Measurements from ENCODE around the gene DCN.

The DCN gene

GRCh38 chr12:91129662-91130362, 52.8 kb downstream of the DCN start:
- Mint-ChIP-seq H3K27ac (no peak overlapping the region), H3K4me1 (no peaks in the 10 kb centered on the region), H3K9me3 (no peaks in the 10 kb centered on the region), H3K27me3 (no peaks in the 10 kb centered on the region), H3K4me3 (no peak overlapping the region)
- DNase-seq: no peak
- no peak for ATAC-seq

DNA sequence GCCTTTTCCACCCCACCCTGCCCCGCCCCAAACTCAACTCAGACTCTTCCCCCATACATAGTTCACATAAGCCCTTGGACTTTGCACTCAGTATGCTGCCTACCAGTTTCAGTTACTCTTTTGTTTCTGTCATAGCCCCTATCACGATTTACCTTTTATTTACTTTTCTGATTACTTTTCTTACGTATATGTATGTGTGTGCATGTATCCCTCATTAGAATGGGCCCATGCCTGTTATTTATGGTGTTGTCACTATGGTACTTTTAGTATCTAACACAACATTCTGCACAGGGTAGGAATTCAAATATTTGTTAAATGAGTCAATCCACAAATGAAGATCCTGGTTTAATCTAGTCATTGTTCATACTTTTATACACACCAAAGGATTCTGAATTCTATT, 54.9 kb downstream of the DCN start:
- no peaks in the 10 kb centered on the region for H3K27me3 Mint-ChIP-seq
- DNase-seq (no peak), ATAC-seq (no peak)
- no peaks in the 10 kb centered on the region for H3K4me1 Mint-ChIP-seq
- no peaks in the 10 kb centered on the region for H3K9me3 Mint-ChIP-seq
- no peak overlapping the region for H3K27ac Mint-ChIP-seq
- H3K4me3 Mint-ChIP-seq: no peak overlapping the region

GRCh38 chr12:91127306-91127705, 55.3 kb downstream of the DCN start:
- H3K4me3 Mint-ChIP-seq: no peak overlapping the region
- H3K4me1 Mint-ChIP-seq: no peaks in the 10 kb centered on the region
- no peaks in the 10 kb centered on the region for H3K27me3 Mint-ChIP-seq
- H3K9me3 Mint-ChIP-seq: no peaks in the 10 kb centered on the region
- ATAC-seq (no peak), DNase-seq (no peak)
- H3K27ac Mint-ChIP-seq: no peak overlapping the region

GRCh38 chr12:91126516-91126915, 56.1 kb downstream of the DCN start:
- no peak overlapping the region for H3K27ac Mint-ChIP-seq
- no peaks in the 10 kb centered on the region for H3K27me3 Mint-ChIP-seq
- H3K9me3 Mint-ChIP-seq: no peaks in the 10 kb centered on the region
- no peaks in the 10 kb centered on the region for H3K4me1 Mint-ChIP-seq
- DNase-seq: no peak
- ATAC-seq: no peak
- H3K4me3 Mint-ChIP-seq: no peak overlapping the region

DNA sequence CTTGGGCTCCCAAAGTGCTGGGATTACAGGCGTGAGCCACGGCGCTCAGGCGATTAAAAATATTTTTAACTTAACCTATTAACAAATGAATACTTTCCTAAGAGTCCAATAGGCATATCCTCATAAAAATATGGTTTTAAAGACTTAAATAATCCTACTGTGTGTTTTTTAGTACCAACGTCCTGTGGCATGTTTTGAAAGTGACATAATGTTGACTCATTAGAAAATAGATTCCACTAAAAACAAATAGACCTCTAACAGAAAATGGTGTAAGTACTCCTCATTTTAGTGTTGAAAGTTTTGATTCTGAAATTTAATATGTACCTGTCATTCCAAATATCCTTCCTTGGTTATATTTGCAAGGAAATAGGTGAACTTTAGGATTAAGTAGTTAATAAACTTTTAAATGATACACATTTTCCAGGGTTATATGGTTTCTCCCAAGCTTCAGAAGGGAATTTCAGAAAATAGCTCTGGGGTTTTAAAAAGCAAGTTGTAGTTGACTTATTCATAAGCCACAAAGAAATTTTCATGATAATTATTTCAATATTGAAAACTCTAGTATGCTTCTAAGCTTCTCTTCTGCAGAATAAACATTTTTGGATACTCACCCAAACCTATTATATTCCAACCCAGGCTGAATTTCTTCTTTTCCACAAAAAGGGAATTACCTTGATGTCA, 59.2 kb downstream of the DCN start:
- Mint-ChIP-seq H3K27me3 (no peaks in the 10 kb centered on the region), H3K4me1 (no peaks in the 10 kb centered on the region), H3K27ac (no peak overlapping the region), H3K9me3 (no peaks in the 10 kb centered on the region), H3K4me3 (no peak overlapping the region)
- no peak for DNase-seq
- ATAC-seq: no peak

GRCh38 chr12:91120781-91121180, 61.8 kb downstream of the DCN start:
- DNase-seq: no peak
- H3K27ac Mint-ChIP-seq: no peak overlapping the region
- H3K4me3 Mint-ChIP-seq: no peak overlapping the region
- H3K9me3 Mint-ChIP-seq: no peaks in the 10 kb centered on the region
- ATAC-seq: no peak
- H3K27me3 Mint-ChIP-seq: no peaks in the 10 kb centered on the region
- no peaks in the 10 kb centered on the region for H3K4me1 Mint-ChIP-seq

DNA sequence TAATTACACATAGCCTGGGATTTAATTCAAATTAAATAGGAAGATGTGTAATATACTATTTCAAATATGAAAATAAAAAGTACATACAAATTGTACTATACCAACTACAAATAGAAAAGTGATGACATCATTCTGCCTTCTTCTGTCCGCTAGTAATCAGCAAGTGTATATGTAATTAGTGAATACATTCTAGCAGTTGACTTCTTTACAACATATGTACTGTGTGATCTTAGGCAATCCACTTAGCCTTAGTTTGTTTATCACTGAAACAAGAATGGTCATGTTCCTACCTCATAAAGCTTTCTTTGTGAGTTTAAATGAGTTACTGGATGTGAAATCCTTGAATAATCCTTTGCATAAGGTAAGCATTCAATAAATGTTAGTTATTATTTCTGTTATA, 63.5 kb downstream of the DCN start:
- Mint-ChIP-seq H3K27me3 (no peaks in the 10 kb centered on the region), H3K9me3 (no peaks in the 10 kb centered on the region), H3K4me1 (no peaks in the 10 kb centered on the region), H3K27ac (no peak overlapping the region), H3K4me3 (no peak overlapping the region)
- no peak for ATAC-seq
- no peak for DNase-seq

DNA sequence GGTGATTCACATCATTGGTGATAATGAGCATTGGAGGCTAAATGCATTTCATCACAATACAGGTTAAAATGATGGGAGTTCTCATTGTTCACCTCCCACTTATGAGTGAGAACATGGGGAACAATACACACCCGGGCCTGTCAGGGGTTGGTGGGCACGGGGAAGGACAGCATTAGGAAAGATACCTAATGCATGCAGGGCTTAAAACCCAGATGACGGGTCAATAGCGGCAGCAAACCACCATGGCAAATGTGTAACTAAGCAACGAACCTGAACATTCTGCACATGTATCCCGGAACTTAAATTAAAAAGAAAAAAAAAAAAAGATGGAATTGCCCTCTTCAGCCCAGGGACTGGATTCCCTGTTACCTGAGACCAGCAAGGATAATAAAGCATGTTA, 69.0 kb downstream of the DCN start:
- H3K27ac Mint-ChIP-seq: no peak overlapping the region
- no peak for DNase-seq
- no peak overlapping the region for H3K4me3 Mint-ChIP-seq
- no peak for ATAC-seq
- H3K9me3 Mint-ChIP-seq: no peaks in the 10 kb centered on the region
- H3K4me1 Mint-ChIP-seq: no peaks in the 10 kb centered on the region
- no peaks in the 10 kb centered on the region for H3K27me3 Mint-ChIP-seq

- H3K4me3 Mint-ChIP-seq: no peak within 1 kb of the TSS
- no peak within 1 kb of the TSS for H3K27ac Mint-ChIP-seq
- no peaks in the 10 kb centered on the region for H3K4me1 Mint-ChIP-seq
- ATAC-seq (no peak), DNase-seq (no peak)
- H3K9me3 Mint-ChIP-seq: no peaks in the 10 kb centered on the region
- H3K27me3 Mint-ChIP-seq: no peaks in the 10 kb centered on the region
Measured at GRCh38 chr12:91111366-91112325, 71.0 kb downstream of the DCN start, which contains the start of gene LUM. Gene LUM, minus strand, starts transcription at chr12:91111494. Its CDS starts 2,515 bp downstream, at chr12:91108979.

DNA sequence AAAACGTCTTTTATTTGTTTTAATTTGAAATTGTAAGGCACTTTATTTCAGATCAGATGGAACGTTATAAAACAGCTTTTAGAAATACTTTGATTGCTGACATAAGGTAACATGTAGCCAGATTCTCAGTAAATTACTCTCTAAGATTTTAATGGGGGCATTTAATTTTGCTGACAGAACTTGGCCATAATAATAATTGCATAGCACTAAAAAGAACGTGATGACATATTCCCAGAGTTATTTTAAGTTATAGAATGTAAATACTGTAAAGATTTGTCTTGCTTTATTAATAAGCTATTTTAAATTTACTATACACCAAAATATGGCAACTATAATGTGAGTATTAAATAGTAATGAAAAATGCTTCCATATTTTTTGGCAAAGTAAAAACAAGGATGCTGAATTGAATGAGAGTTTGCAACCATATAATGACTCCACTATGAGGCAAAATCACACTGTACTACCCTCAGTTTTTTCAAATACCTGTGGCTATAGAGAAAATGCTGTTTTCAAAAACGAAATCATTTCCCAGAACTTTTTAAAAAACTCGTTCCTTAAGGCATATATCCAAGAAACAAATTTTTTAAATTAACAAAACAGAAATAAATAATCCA, 72.2 kb downstream of the DCN start:
- Mint-ChIP-seq H3K27ac (no peak overlapping the region), H3K27me3 (no peaks in the 10 kb centered on the region), H3K4me3 (no peak overlapping the region), H3K4me1 (no peaks in the 10 kb centered on the region), H3K9me3 (no peaks in the 10 kb centered on the region)
- ATAC-seq: no peak
- DNase-seq: no peak

- ATAC-seq (no peak), DNase-seq (no peak)
- Mint-ChIP-seq H3K27ac (no peak overlapping the region), H3K4me1 (no peaks in the 10 kb centered on the region), H3K4me3 (no peak overlapping the region), H3K9me3 (no peaks in the 10 kb centered on the region), H3K27me3 (no peaks in the 10 kb centered on the region)
Measured at GRCh38 chr12:91109581-91110310, 72.9 kb downstream of the DCN start.

- Mint-ChIP-seq H3K27ac (no peak overlapping the region), H3K4me1 (no peaks in the 10 kb centered on the region), H3K4me3 (no peak overlapping the region), H3K9me3 (no peaks in the 10 kb centered on the region), H3K27me3 (no peaks in the 10 kb centered on the region)
- peak; percentile 57 for ATAC-seq
- peak; percentile 28 to 49 for DNase-seq
Measured at GRCh38 chr12:91109148-91109564, 73.5 kb downstream of the DCN start.

DNA sequence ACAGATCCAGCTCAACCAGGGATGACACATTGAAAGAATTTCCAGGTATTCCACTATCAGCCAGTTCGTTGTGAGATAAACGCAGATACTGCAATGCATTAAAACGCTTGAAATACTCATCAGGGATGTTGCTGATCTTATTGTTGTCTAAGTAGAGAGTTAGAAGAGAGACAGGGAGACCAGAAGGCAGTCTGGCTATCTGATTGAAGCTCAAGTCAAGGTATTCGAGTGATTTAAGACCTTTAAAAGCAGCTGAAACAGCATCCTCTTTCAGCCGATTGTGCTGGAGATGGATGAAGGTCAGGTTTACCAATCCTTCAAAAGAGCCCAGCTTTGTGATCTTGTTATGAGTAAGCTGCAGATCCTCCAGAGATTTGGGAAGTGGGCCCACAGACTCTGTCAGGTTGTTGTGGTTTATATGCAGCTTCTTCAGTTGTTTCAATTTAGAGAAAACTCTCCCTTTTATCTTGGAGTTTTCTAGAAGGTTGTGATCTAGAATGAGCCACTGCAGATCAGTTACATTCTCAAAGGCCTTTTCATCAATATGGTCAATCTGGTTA, 74.3 kb downstream of the DCN start:
- no peak for ATAC-seq
- no peak for DNase-seq
- H3K27ac Mint-ChIP-seq: peak overlapping the region in 1 of 2 donors; percentile 88

GRCh38 chr12:91106283-91106682, 76.3 kb downstream of the DCN start:
- Mint-ChIP-seq H3K27ac (no peak overlapping the region), H3K27me3 (no peaks in the 10 kb centered on the region), H3K4me1 (no peaks in the 10 kb centered on the region), H3K9me3 (no peaks in the 10 kb centered on the region), H3K4me3 (no peak overlapping the region)
- no peak for DNase-seq
- no peak for ATAC-seq

More for the DNA sequence above, 74.3 kb downstream of the DCN start:
- Mint-ChIP-seq H3K4me3 (no peak overlapping the region), H3K27me3 (no peaks in the 10 kb centered on the region), H3K4me1 (no peaks in the 10 kb centered on the region), H3K9me3 (no peaks in the 10 kb centered on the region)

DNA sequence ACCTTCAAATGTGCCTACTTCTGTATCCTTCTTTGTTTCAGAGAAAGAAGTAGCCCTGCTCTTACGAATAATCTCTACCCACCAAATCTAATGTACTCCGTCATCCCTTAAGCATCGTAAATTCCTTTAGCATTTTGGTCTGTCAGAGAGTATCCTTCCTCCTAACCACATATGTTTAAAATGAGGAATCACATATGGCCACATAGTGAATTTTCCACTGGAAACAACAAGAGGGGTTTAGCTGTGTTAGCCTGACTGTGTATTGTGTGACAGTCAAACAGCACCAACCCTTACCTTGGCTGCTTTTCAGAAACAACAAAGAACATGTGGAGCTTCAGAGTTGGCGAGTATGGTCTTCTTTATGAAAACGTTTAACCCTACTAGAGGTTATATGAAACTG, 76.8 kb downstream of the DCN start:
- DNase-seq (no peak), ATAC-seq (no peak)
- H3K4me3 Mint-ChIP-seq: no peak overlapping the region
- no peaks in the 10 kb centered on the region for H3K27me3 Mint-ChIP-seq
- no peaks in the 10 kb centered on the region for H3K9me3 Mint-ChIP-seq
- no peak overlapping the region for H3K27ac Mint-ChIP-seq
- H3K4me1 Mint-ChIP-seq: no peaks in the 10 kb centered on the region
